HCT116 (cell line): Measurements from ENCODE around the gene TMF1. TPM values are rescaled to one million over a fixed set of nuclear protein-coding genes. Genes with fewer than 3 reads are reported as not detected.

ENCODE experiments used
- ATAC-seq: fragments of 200-7000 bp; cut with Tn5 transposase; 2 replicates; pipeline ENCODE4 v1.9.1; 2020; ENCODE audit warnings: mild to moderate bottlenecking, moderate library complexity
- BruUV-seq: library from RNA; stranded (reverse); fragments of 400-500 nt; replicated peaks from 2 replicates; lab custom pipeline; 2021; lab: Mats Ljungman, UMichigan
- CTCF ChIA-PET: fragments of 300-600 bp; sonication (Branson Sonifier 250); formaldehyde crosslinking; loops from one replicate; lab custom pipeline; 2021; ENCODE audit warnings: antibody characterized with exemption; lab: Charles Lee
- POLR2A ChIA-PET: fragments of 300-600, 350-600 bp; sonication (Branson Sonifier 250); formaldehyde crosslinking; loops from one replicate; lab custom pipeline; 2021; ENCODE audit warnings: antibody characterized with exemption; lab: Charles Lee
- RAD21 ChIA-PET, 2 experiments: fragments of 300-600 bp; sonication (Branson Sonifier 250); formaldehyde crosslinking; loops; one replicate each; lab custom pipeline; 2023; ENCODE audit warnings: low total read pairs in 2 of 2; ENCODE audit not compliant: uncharacterized antibody in 2 of 2, unreplicated experiment in 2 of 2, low non-redundant PET in 1 of 2; lab: Charles Lee
- DNase-seq: peaks from one replicate; pipeline ENCODE4 v3.0.0-alpha.2; 2010; ENCODE audit warnings: low read depth, low spot score
- H2AFZ ChIP-seq: fragments of 200-600 bp; shearing (Covaris generic), sonication (generic); 2 replicates; pipeline ENCODE4 v1.6.1; 2017; ENCODE audit warnings: low read depth, mixed run types, mixed read lengths, antibody characterized with exemption, low read length; ENCODE audit not compliant: poor library complexity, severe bottlenecking
- H3K27ac ChIP-seq: 2 replicates; pipeline ENCODE4 v1.5.1; 2012; ENCODE audit warnings: low read depth, low read length
- H3K27me3 ChIP-seq: fragments of 200-600 bp; sonication (generic); 2 replicates; pipeline ENCODE4 v1.6.1; 2016; ENCODE audit warnings: mixed run types, low read length, mixed read lengths; ENCODE audit not compliant: insufficient read depth
- H3K36me3 ChIP-seq, 2 experiments: fragments of 200-500 bp in 1 of 2; fragments of 200-600 bp in 1 of 2; sonication (Bioruptor generic) in 1 of 2; sonication (generic) in 1 of 2; 2 replicates each; pipeline versions ENCODE4 v1.5.1 to v1.6.1; 2014 to 2016; ENCODE audit warnings: low read length in 2 of 2, inconsistent platforms in 1 of 2, mixed read lengths in 1 of 2, mixed run types in 1 of 2; ENCODE audit not compliant: insufficient read depth in 2 of 2, control insufficient read depth in 1 of 2
- H3K4me1 ChIP-seq, 2 experiments: fragments of 200-600 bp in 1 of 2; sonication (generic) in 1 of 2; 2 replicates each; pipeline versions ENCODE4 v1.5.1 to v1.6.1; 2012 to 2017; ENCODE audit warnings: low read length in 2 of 2, inconsistent platforms in 1 of 2, mild to moderate bottlenecking in 1 of 2, mixed read lengths in 1 of 2, mixed run types in 1 of 2, moderate library complexity in 1 of 2; ENCODE audit not compliant: insufficient read depth in 2 of 2, control insufficient read depth in 1 of 2
- H3K4me2 ChIP-seq: fragments of 200-600 bp; sonication (generic); 2 replicates; pipeline ENCODE4 v1.6.1; 2017; ENCODE audit warnings: mixed run types, low read length, mixed read lengths
- H3K4me3 ChIP-seq, 2 experiments: fragments of 200-600 bp in 1 of 2; sonication (generic) in 1 of 2; replicated peaks in 1 of 2; 2 replicates each; pipeline ENCODE4 v1.5.1; 2011 to 2016; ENCODE audit warnings: low read length in 2 of 2, control low read depth in 1 of 2, low read depth in 1 of 2, mild to moderate bottlenecking in 1 of 2, mixed read lengths in 1 of 2, mixed run types in 1 of 2
- H3K79me2 ChIP-seq: fragments of 200-600 bp; sonication (generic); 2 replicates; pipeline ENCODE4 v1.6.1; 2017; ENCODE audit warnings: mild to moderate bottlenecking, mixed run types, low read length, moderate library complexity, mixed read lengths; ENCODE audit not compliant: insufficient read depth
- H3K9ac ChIP-seq: fragments of 200-600 bp; sonication (generic); 2 replicates; pipeline ENCODE4 v1.6.1; 2016; ENCODE audit warnings: low read length, mixed read lengths
- H3K9me2 ChIP-seq: fragments of 200-600 bp; sonication (generic), shearing (Covaris generic); 2 replicates; pipeline ENCODE4 v1.6.1; 2017; ENCODE audit warnings: mixed run types, mild to moderate bottlenecking, moderate library complexity; ENCODE audit not compliant: insufficient read depth
- H3K9me3 ChIP-seq, 2 experiments: fragments of 200-500 bp in 1 of 2; fragments of 200-600 bp in 1 of 2; sonication (Bioruptor generic) in 1 of 2; sonication (generic) in 1 of 2; 2 replicates each; pipeline ENCODE4 v1.6.1; 2014 to 2017; ENCODE audit warnings: low read length in 2 of 2, mixed read lengths in 2 of 2, inconsistent platforms in 1 of 2, low read depth in 1 of 2, mild to moderate bottlenecking in 1 of 2, mixed run types in 1 of 2, moderate library complexity in 1 of 2; ENCODE audit not compliant: control insufficient read depth in 1 of 2, insufficient read depth in 1 of 2
- H4K20me1 ChIP-seq: fragments of 200-600 bp; sonication (generic), shearing (Covaris generic); 2 replicates; pipeline ENCODE4 v1.6.1; 2017; ENCODE audit warnings: mixed run types, mild to moderate bottlenecking, moderate library complexity; ENCODE audit not compliant: insufficient read depth
- CEBPB ChIP-seq: IDR thresholded peaks from 2 replicates; pipeline ENCODE4 v1.6.1; 2012; ENCODE audit warnings: low read depth
- EGR1 ChIP-seq: IDR thresholded peaks from 2 replicates; pipeline ENCODE4 v1.6.1; 2012; ENCODE audit warnings: low read depth
- ELF1 ChIP-seq: IDR thresholded peaks from 2 replicates; pipeline ENCODE4 v1.6.1; 2012; ENCODE audit warnings: low read depth, borderline replicate concordance
- EZH2 ChIP-seq: fragments of 200-600 bp; sonication (generic); IDR thresholded peaks from 2 replicates; pipeline ENCODE4 v1.6.1; 2017; ENCODE audit warnings: antibody characterized with exemption, mixed run types
- EZH2phosphoT487 ChIP-seq: fragments of 200-600 bp; IDR thresholded peaks from 2 replicates; pipeline ENCODE4 v1.6.1; 2018; ENCODE audit warnings: antibody characterized with exemption, borderline replicate concordance
- FOSL1 ChIP-seq: IDR thresholded peaks from 2 replicates; pipeline ENCODE4 v1.6.1; 2012; ENCODE audit warnings: low read depth
- POLR2A ChIP-seq: IDR thresholded peaks from 2 replicates; pipeline ENCODE4 v1.7.0; 2011; ENCODE audit warnings: borderline replicate concordance; ENCODE audit not compliant: insufficient read depth, insufficient read length; ENCODE audit errors: extremely low read depth
- RAD21 ChIP-seq: IDR thresholded peaks from 2 replicates; pipeline ENCODE4 v1.6.1; 2012; ENCODE audit warnings: low read depth, mild to moderate bottlenecking
- TCF7L2 ChIP-seq: IDR thresholded peaks from 2 replicates; pipeline ENCODE4 v1.7.0; 2011; ENCODE audit warnings: borderline replicate concordance, inconsistent platforms; ENCODE audit not compliant: insufficient read depth, insufficient read length; ENCODE audit errors: extremely low read depth
- YY1 ChIP-seq: IDR thresholded peaks from 2 replicates; pipeline ENCODE4 v1.6.1; 2011; ENCODE audit warnings: low read length, low read depth, moderate library complexity, mild to moderate bottlenecking; ENCODE audit not compliant: insufficient replicate concordance; ENCODE audit errors: extremely low read depth
- ZFX ChIP-seq: fragments of 450-650 bp; IDR thresholded peaks from 2 replicates; pipeline ENCODE4 v1.6.1; 2017
- ZNF274 ChIP-seq: fragments of 200-500 bp; sonication (Bioruptor generic); IDR thresholded peaks from 2 replicates; pipeline ENCODE4 v1.6.1; 2014; ENCODE audit warnings: mild to moderate bottlenecking, low read depth, low read length, inconsistent platforms
- intact Hi-C: fragments of 100-400 bp; cut with micrococcal nuclease; formaldehyde crosslinking; loops from 2 replicates; pipeline ENCODE4 v1.10.0; 2022
- total RNA-seq: library from RNA; stranded (reverse); gene quantifications from one replicate; pipeline ENCODE4 v1.2.1, GENCODE V29; 2021; ENCODE audit not compliant: unreplicated experiment
- TF ChIP-seq, protein P1 (sequence below): IDR thresholded peaks from 2 replicates; pipeline ENCODE4 v1.6.1; 2012
- TF ChIP-seq, protein P2 (sequence below): IDR thresholded peaks from 2 replicates; pipeline ENCODE4 v1.6.1; 2012
- TF ChIP-seq, protein P3 (sequence below): IDR thresholded peaks from 2 replicates; pipeline ENCODE4 v1.6.1; 2012; ENCODE audit warnings: low read depth
- TF ChIP-seq, protein P4 (sequence below), 3 experiments: fragments of 200-600 bp in 1 of 3; sonication (generic) in 1 of 3; IDR thresholded peaks in 2 of 3; conservative IDR thresholded peaks in 1 of 3; 2 replicates each; pipeline ENCODE4 v1.5.1; 2012 to 2017; ENCODE audit warnings: low read depth in 2 of 3, low read length in 2 of 3, antibody characterized with exemption in 1 of 3, borderline replicate concordance in 1 of 3, control low read depth in 1 of 3, mild to moderate bottlenecking in 1 of 3, mixed read lengths in 1 of 3, mixed run types in 1 of 3, moderate library complexity in 1 of 3; ENCODE audit not compliant: insufficient read depth in 1 of 3
- TF ChIP-seq, protein P5 (sequence below): IDR thresholded peaks from 2 replicates; pipeline ENCODE4 v1.6.1; 2011; ENCODE audit warnings: mild to moderate bottlenecking, low read length, moderate library complexity; ENCODE audit not compliant: insufficient replicate concordance; ENCODE audit errors: extremely low read depth

Gene TMF1
- total RNA-seq, 1 experiment from 2014 or later = 27.3 TPM

DNA sequence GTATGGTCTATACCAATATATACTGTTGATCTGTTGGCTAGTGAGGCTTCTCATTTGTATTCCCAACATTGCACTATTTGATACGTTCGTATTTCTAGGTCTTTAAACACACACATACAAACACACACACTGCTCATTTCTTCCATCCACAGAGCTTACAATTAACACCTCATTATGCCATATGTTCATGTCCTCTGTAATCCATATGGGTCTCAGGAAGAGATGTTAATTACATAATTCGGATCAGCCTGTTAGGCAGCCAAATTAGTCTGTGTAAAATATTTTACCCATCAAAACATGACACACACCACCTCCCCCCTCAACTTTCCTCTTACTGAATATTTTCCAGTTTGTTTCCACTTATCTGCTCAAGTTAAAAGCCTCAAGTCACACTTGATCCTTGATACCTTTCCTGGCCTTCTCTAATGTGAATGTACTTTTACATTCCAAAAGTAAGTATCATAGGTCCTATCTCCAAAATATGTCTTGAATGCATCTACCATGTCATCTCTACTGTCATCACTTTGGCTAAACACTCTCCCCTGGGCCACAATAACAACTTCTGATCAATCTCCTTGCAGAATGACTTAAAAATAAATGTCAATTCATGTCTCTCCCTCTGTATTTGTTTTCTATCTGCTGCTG, 66.9 kb downstream of the TMF1 start:
- Histone ChIP-seq H3K79me2 (no peaks in the 10 kb centered on the region), H2AFZ (no peak overlapping the region), H3K4me2 (no peak overlapping the region), H4K20me1 (no peaks in the 10 kb centered on the region), H3K36me3 (peaks cover 13 to 33% of the 10 kb centered on the region in 2 experiments; a peak in 3 of 4 replicates), H3K4me3 (no peak overlapping the region), H3K27ac (no peak overlapping the region), H3K9me3 (no peaks in the 10 kb centered on the region), H3K9ac (no peak overlapping the region), H3K9me2 (no peaks in the 10 kb centered on the region), H3K4me1 (no peaks in the 10 kb centered on the region), H3K27me3 (no peaks in the 10 kb centered on the region)
- no TSS peak for BruUV-seq
- ATAC-seq (no peak), DNase-seq (no peak)
- CTCF ChIA-PET = no interaction called here
- POLR2A ChIA-PET = no interaction called here
- TF ChIP-seq, protein P1, sequence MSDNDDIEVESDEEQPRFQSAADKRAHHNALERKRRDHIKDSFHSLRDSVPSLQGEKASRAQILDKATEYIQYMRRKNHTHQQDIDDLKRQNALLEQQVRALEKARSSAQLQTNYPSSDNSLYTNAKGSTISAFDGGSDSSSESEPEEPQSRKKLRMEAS = no peak
- TF ChIP-seq RAD21 (no peak), TCF7L2 (no peak), EZH2phosphoT487 (no peak), YY1 (no peak), POLR2A (no peak), CEBPB (no peak), EGR1 (no peak), ZFX (no peak), ZNF274 (no peak), EZH2 (no peak), FOSL1 (no peak), ELF1 (no peak)
- TF ChIP-seq, protein P2, sequence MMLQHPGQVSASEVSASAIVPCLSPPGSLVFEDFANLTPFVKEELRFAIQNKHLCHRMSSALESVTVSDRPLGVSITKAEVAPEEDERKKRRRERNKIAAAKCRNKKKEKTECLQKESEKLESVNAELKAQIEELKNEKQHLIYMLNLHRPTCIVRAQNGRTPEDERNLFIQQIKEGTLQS = no peak
- TF ChIP-seq, protein P3, sequence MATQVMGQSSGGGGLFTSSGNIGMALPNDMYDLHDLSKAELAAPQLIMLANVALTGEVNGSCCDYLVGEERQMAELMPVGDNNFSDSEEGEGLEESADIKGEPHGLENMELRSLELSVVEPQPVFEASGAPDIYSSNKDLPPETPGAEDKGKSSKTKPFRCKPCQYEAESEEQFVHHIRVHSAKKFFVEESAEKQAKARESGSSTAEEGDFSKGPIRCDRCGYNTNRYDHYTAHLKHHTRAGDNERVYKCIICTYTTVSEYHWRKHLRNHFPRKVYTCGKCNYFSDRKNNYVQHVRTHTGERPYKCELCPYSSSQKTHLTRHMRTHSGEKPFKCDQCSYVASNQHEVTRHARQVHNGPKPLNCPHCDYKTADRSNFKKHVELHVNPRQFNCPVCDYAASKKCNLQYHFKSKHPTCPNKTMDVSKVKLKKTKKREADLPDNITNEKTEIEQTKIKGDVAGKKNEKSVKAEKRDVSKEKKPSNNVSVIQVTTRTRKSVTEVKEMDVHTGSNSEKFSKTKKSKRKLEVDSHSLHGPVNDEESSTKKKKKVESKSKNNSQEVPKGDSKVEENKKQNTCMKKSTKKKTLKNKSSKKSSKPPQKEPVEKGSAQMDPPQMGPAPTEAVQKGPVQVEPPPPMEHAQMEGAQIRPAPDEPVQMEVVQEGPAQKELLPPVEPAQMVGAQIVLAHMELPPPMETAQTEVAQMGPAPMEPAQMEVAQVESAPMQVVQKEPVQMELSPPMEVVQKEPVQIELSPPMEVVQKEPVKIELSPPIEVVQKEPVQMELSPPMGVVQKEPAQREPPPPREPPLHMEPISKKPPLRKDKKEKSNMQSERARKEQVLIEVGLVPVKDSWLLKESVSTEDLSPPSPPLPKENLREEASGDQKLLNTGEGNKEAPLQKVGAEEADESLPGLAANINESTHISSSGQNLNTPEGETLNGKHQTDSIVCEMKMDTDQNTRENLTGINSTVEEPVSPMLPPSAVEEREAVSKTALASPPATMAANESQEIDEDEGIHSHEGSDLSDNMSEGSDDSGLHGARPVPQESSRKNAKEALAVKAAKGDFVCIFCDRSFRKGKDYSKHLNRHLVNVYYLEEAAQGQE = no peak
- TF ChIP-seq, protein P4, sequence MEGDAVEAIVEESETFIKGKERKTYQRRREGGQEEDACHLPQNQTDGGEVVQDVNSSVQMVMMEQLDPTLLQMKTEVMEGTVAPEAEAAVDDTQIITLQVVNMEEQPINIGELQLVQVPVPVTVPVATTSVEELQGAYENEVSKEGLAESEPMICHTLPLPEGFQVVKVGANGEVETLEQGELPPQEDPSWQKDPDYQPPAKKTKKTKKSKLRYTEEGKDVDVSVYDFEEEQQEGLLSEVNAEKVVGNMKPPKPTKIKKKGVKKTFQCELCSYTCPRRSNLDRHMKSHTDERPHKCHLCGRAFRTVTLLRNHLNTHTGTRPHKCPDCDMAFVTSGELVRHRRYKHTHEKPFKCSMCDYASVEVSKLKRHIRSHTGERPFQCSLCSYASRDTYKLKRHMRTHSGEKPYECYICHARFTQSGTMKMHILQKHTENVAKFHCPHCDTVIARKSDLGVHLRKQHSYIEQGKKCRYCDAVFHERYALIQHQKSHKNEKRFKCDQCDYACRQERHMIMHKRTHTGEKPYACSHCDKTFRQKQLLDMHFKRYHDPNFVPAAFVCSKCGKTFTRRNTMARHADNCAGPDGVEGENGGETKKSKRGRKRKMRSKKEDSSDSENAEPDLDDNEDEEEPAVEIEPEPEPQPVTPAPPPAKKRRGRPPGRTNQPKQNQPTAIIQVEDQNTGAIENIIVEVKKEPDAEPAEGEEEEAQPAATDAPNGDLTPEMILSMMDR (IDR thresholded peaks at IDR 0.05 in 2 of 3, conservative IDR thresholded peaks at IDR 0.05 in 1 of 3; ENCODE audit: borderline replicate concordance in 1 of 3, insufficient read depth in 1 of 3, low read depth in 2 of 3, low read length in 2 of 3) = no peak
- TF ChIP-seq, protein P5, sequence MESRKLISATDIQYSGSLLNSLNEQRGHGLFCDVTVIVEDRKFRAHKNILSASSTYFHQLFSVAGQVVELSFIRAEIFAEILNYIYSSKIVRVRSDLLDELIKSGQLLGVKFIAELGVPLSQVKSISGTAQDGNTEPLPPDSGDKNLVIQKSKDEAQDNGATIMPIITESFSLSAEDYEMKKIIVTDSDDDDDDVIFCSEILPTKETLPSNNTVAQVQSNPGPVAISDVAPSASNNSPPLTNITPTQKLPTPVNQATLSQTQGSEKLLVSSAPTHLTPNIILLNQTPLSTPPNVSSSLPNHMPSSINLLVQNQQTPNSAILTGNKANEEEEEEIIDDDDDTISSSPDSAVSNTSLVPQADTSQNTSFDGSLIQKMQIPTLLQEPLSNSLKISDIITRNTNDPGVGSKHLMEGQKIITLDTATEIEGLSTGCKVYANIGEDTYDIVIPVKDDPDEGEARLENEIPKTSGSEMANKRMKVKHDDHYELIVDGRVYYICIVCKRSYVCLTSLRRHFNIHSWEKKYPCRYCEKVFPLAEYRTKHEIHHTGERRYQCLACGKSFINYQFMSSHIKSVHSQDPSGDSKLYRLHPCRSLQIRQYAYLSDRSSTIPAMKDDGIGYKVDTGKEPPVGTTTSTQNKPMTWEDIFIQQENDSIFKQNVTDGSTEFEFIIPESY = no peak
- RAD21 ChIA-PET = no interaction called here
- intact Hi-C loops = no loop called here
